ENCODE results near the gene EIF4B. TPM values are rescaled to one million over a fixed set of nuclear protein-coding genes. Genes with fewer than 3 reads are reported as not detected.

Gene EIF4B
- total and polyA plus RNA-seq, 9 donors, result 316 to 1,452 (median 882) TPM

DNA sequence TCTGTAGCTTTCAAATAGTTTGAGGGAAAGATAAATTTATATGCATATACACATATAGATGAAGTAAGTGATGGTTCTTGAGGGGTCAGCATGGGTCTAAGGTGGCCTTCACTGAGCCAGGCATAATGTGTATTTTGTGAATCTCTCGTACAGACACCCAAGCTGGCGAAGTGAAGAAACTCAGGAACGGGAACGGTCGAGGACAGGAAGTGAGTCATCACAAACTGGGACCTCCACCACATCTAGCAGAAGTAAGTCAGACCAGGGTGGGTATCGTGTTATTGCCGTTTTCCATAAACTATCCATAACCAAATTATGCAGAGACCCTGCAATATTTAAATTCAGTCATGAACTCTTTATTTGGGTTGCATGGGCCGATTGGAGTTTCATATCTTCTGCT, 28.2 kb downstream of the EIF4B start:
- H3K9me3 ChIP-seq, result no peaks in the 10 kb centered on the region
- intact Hi-C loops (cut with DNase I), result no loop called here
- no peaks in the 10 kb centered on the region for H3K4me1 ChIP-seq (ENCODE audit: insufficient read depth)
- no peaks in the 10 kb centered on the region for H3K27me3 ChIP-seq
- no peaks in the 10 kb centered on the region for H3K36me3 ChIP-seq
- WGBS, 3 donors, result 73 to 85% (median 75%) methylated on average over 8 of the region's 8 CpGs
- no peak overlapping the region for H3K27ac ChIP-seq
- no peak overlapping the region for H3K4me3 ChIP-seq
- no peak for DNase-seq
- TF ChIP-seq, protein P1, sequence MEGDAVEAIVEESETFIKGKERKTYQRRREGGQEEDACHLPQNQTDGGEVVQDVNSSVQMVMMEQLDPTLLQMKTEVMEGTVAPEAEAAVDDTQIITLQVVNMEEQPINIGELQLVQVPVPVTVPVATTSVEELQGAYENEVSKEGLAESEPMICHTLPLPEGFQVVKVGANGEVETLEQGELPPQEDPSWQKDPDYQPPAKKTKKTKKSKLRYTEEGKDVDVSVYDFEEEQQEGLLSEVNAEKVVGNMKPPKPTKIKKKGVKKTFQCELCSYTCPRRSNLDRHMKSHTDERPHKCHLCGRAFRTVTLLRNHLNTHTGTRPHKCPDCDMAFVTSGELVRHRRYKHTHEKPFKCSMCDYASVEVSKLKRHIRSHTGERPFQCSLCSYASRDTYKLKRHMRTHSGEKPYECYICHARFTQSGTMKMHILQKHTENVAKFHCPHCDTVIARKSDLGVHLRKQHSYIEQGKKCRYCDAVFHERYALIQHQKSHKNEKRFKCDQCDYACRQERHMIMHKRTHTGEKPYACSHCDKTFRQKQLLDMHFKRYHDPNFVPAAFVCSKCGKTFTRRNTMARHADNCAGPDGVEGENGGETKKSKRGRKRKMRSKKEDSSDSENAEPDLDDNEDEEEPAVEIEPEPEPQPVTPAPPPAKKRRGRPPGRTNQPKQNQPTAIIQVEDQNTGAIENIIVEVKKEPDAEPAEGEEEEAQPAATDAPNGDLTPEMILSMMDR (IDR thresholded peaks at IDR 0.05), result no peak
- TF ChIP-seq POLR2A (IDR thresholded peaks at IDR 0.05) (no peak), EP300 (IDR thresholded peaks at IDR 0.05) (no peak)

DNA sequence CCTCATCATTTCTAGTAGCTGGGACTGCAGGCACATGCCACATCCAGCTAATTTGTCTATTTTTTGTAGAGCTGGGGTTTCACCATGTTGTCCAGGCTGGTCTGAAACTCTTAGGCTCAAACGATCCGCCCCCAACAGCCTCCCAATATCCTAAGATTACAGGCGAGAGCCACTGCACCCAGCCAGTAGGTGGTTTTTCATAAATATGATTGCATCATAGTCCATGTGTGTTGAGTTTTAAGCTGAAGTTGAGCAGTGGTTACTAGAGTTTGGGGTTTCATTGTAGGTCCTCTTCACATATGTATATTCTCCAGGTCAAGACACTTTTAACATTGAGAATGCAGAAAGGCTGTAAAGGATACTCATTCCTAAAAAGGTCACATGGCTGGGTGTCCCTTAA, 30.5 kb downstream of the EIF4B start:
- WGBS, 3 donors, result 58 to 77% (median 71%) methylated on average over 3 of the region's 3 CpGs
- Histone ChIP-seq H3K27me3 (no peaks in the 10 kb centered on the region), H3K9me3 (no peaks in the 10 kb centered on the region), H3K4me3 (no peak overlapping the region), H3K27ac (no peak overlapping the region), H3K36me3 (no peaks in the 10 kb centered on the region), H3K4me1 (ENCODE audit: insufficient read depth) (no peaks in the 10 kb centered on the region)
- TF ChIP-seq POLR2A (IDR thresholded peaks at IDR 0.05), result no peak
- TF ChIP-seq, protein P1 (IDR thresholded peaks at IDR 0.05), result no peak
- TF ChIP-seq EP300 (IDR thresholded peaks at IDR 0.05), result no peak
- intact Hi-C loops (cut with DNase I), result no loop called here
- DNase-seq, result no peak

DNA sequence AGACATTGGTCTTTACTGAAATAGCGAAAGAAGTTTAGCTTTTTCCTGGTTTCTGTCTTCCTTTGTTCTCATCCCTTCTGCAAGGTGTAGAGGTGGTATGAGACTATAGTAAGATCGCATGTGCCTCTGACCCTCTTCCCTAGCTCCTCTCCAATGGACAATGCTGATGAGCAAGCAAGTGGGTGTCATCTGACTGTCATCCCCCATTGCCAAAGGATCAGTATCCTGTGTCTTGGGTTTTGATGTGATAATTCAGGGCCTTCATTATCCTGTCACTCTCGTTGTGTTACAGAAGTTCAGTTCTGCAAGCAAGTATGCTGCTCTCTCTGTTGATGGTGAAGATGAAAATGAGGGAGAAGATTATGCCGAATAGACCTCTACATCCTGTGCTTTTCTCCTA, 33.6 kb downstream of the EIF4B start:
- intact Hi-C loops (cut with DNase I), result loop anchor here in 1 of 4 donors (10.0 kb wide), 1 partner anchor 995 kb away; no protein-coding TSS in a partner anchor
- Histone ChIP-seq H3K9me3 (no peaks in the 10 kb centered on the region), H3K4me3 (no peak overlapping the region), H3K4me1 (ENCODE audit: insufficient read depth) (peaks cover 6% of the 10 kb centered on the region), H3K36me3 (no peaks in the 10 kb centered on the region), H3K27me3 (no peaks in the 10 kb centered on the region), H3K27ac (no peak overlapping the region)
- no peak for TF ChIP-seq POLR2A (IDR thresholded peaks at IDR 0.05)
- TF ChIP-seq EP300 (IDR thresholded peaks at IDR 0.05), result no peak
- TF ChIP-seq, protein P1 (IDR thresholded peaks at IDR 0.05), result no peak
- WGBS, 3 donors, result 71 to 83% (median 83%) methylated on average over 4 of the region's 4 CpGs
- no peak for DNase-seq

DNA sequence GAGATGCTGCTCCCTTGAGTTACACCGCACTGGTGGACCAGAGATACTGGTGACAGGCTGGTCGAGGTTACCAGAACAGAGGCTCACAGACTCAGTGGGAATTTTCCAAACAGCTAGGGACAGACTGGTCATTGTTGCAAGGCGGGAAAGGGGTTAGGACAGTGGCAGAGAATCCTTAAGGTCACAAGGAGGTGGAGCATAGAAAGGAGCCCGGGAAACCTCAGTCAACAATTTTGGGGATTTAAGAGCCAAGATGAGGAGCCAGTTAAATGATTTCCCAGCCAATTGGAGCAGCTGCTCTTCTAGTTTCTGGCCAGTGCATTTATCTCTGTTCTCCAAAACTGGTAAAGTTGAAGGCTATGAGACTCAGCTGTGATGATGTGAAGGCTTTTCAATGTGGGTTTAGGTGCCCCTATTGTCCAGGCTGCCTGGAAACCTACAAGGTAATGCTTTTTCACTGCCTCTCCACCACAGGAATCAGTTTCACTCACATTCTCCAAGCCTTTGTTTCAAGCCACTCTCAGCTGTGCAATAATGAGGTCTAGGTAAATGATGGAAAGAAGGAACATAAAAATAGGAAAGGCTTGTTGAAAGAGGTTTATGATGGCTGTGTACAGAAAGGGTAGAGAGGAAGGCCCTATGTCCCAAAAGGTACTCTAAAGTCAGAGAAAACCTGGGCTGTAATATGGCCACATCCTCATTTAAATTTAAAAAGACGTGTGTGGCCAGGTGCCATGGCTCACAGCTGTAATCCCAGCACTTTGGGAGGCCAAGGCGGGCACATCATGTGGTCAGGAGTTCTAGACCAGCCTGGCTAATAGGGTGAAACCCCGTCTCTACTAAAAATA, 36.6 kb downstream of the EIF4B start:
- DNase-seq, result peak in 1 of 5 donors; percentile 11
- Histone ChIP-seq H3K4me1 (ENCODE audit: insufficient read depth) (peaks cover 14% of the 10 kb centered on the region), H3K27ac (no peak overlapping the region), H3K9me3 (no peaks in the 10 kb centered on the region), H3K36me3 (no peaks in the 10 kb centered on the region), H3K27me3 (no peaks in the 10 kb centered on the region), H3K4me3 (no peak overlapping the region)
- intact Hi-C loops (cut with DNase I), result loop anchor here in 1 of 4 donors (10.0 kb wide), 1 partner anchor 998 kb away; no protein-coding TSS in a partner anchor
- 52 to 55% (median 53%) methylated on average over 7 of the region's 7 CpGs for WGBS, 3 donors
- TF ChIP-seq, protein P1 (IDR thresholded peaks at IDR 0.05), result no peak
- TF ChIP-seq POLR2A (IDR thresholded peaks at IDR 0.05) (no peak), EP300 (IDR thresholded peaks at IDR 0.05) (no peak)
